Measurements from ENCODE around the gene MAZ.

The MAZ gene

DNA sequence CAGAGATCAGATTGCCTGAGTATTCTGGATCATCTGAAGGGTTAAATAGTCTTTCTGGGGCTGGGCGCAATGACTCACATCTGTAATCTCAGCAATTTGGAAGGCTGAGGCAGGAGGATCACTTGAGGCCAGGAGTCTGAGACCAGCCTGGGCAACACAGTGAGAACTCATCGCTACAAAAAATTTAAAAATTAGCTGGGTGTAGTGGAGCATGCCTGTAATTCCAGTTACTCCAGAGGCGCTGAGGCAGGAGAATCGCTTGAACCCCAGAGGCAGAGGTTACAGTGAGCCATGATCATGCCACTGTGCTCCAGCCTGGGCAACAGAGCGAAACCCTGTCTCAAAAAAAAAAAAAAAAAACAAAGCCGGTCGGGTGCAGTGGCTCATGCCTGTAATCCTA, 29.6 kb downstream of the MAZ start:
- TF ChIP-seq, protein P1, sequence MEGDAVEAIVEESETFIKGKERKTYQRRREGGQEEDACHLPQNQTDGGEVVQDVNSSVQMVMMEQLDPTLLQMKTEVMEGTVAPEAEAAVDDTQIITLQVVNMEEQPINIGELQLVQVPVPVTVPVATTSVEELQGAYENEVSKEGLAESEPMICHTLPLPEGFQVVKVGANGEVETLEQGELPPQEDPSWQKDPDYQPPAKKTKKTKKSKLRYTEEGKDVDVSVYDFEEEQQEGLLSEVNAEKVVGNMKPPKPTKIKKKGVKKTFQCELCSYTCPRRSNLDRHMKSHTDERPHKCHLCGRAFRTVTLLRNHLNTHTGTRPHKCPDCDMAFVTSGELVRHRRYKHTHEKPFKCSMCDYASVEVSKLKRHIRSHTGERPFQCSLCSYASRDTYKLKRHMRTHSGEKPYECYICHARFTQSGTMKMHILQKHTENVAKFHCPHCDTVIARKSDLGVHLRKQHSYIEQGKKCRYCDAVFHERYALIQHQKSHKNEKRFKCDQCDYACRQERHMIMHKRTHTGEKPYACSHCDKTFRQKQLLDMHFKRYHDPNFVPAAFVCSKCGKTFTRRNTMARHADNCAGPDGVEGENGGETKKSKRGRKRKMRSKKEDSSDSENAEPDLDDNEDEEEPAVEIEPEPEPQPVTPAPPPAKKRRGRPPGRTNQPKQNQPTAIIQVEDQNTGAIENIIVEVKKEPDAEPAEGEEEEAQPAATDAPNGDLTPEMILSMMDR (IDR thresholded peaks at IDR 0.05; ENCODE audit: borderline replicate concordance, insufficient read depth, low read depth, low read length) = no peak
- no peak overlapping the region for H3K4me3 ChIP-seq (ENCODE audit: low read depth, low read length)

DNA sequence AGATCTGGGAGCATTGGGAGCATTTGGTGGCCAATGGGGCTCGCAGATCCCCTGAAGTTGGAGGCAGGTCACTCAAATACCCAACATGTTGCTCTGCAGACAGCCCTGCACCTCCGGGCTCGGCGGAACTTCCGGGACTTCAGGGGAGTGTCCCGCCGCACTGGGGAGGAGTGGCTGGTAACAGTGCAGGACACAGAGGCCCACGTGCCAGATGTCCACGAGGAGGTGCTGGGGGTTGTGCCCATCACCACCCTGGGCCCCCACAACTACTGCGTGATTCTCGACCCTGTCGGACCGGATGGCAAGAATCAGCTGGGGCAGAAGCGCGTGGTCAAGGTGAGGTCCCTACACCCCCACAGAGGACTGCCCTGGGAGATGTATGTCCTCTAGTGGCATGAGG, 30.3 kb downstream of the MAZ start:
- H3K4me3 ChIP-seq (ENCODE audit: low read depth, low read length) = no peak overlapping the region
- TF ChIP-seq, protein P1 (IDR thresholded peaks at IDR 0.05; ENCODE audit: borderline replicate concordance, insufficient read depth, low read depth, low read length) = no peak

DNA sequence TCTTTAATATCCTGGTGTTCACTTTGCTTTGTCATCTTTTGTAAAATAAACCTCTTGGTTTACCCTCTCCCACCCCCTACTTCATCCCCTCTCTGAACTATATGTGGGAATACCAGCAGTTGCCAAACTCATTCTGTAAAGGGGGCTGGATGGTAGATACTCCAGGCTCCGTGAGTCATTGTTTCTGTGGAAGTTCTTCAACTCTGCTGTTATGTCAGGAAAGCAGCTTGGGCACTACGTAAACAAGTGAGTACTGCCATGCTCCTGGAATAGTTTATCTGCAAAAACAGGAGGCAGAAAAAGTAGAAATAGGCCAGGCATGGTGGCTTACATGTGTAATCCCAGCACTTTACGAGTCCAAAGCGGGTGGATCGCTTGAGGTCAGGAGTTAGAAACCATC, 31.5 kb downstream of the MAZ start:
- TF ChIP-seq, protein P1 (IDR thresholded peaks at IDR 0.05; ENCODE audit: borderline replicate concordance, insufficient read depth, low read depth, low read length) = no peak
- H3K4me3 ChIP-seq (ENCODE audit: low read depth, low read length) = no peak overlapping the region

DNA sequence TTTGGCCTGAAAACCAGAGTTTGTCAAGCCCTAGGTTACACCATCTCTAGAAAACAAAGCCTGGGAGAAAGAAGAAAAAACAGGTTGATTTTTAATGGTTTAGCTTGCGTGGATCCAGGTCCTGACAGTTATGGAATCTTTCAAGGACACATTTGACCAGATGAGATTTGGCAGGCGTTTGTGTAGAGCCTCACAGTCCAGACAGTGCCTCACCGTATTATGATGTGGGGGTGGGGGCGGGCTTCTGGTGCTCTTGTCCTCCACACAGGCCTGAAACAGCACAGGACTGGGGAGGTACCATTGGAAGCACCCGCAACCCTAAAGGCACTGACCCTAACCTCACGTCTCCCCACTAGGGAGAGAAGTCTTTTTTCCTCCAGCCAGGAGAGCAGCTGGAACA, 33.5 kb downstream of the MAZ start:
- TF ChIP-seq, protein P1 (IDR thresholded peaks at IDR 0.05; ENCODE audit: borderline replicate concordance, insufficient read depth, low read depth, low read length) = no peak
- H3K4me3 ChIP-seq (ENCODE audit: low read depth, low read length) = no peak overlapping the region

DNA sequence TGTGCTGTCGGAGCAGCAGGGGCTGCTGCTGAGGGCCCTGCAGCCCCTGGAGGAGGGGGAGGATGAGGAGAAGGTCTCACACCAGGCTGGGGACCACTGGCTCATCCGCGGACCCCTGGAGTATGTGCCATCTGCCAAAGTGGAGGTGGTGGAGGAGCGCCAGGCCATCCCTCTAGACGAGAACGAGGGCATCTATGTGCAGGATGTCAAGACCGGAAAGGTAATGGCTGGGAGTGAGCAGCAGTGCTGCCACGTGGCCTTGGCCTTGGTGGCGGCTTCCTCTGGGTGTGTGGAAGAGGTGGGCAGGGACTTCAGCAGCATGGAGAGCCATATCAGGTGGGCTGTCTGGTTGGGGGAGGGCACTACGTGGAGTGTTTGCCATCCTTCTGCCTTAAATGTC, 33.9 kb downstream of the MAZ start:
- no peak overlapping the region for H3K4me3 ChIP-seq (ENCODE audit: low read depth, low read length)
- TF ChIP-seq, protein P1 (IDR thresholded peaks at IDR 0.05; ENCODE audit: borderline replicate concordance, insufficient read depth, low read depth, low read length) = no peak

DNA sequence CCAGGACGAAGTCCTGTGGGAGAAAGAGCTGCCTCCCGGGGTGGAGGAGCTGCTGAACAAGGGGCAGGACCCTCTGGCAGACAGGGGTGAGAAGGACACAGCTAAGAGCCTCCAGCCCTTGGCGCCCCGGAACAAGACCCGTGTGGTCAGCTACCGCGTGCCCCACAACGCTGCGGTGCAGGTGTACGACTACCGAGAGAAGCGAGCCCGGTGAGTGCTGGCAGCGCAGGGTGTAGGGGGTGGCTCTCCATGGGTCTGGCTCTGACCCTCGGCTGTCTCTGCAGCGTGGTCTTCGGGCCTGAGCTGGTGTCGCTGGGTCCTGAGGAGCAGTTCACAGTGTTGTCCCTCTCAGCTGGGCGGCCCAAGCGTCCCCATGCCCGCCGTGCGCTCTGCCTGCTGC, 35.3 kb downstream of the MAZ start:
- TF ChIP-seq, protein P1 (IDR thresholded peaks at IDR 0.05; ENCODE audit: borderline replicate concordance, insufficient read depth, low read depth, low read length) = no peak
- no peak overlapping the region for H3K4me3 ChIP-seq (ENCODE audit: low read depth, low read length)

DNA sequence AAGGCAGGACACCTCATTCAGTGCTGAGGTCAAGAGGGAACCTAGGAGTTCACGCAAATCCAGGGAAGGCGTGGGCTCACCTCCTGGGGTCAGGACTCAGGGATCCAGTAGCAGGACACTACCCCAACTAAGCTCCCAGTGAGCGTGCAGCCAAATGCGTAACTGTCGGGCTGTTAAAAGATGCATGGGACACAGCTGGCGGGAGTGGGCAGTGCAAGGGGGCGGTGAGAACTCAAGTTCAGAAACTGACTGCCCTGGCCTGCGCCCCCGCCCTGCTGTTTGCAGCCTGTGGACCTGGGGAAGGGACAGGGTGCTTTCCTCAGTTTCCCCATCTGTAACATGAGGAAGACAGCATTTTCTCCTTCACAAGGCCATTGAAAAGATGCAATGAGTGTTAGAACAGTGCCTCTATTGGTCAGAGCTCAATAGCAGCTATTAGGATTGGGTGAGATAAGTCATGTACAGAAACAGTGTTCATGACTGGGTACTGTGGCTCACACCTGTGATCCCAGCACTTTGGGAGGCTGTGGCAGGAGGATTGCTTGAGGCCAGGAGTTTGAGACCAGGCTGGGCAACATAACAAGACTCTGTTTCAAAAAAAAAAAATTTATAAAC, 36.5 kb downstream of the MAZ start:
- TF ChIP-seq, protein P1 (IDR thresholded peaks at IDR 0.05; ENCODE audit: borderline replicate concordance, insufficient read depth, low read depth, low read length) = no peak
- no peak overlapping the region for H3K4me3 ChIP-seq (ENCODE audit: low read depth, low read length)

Measured in GM12875 (cell line).